ENCODE results near the gene GOSR2.

DNA sequence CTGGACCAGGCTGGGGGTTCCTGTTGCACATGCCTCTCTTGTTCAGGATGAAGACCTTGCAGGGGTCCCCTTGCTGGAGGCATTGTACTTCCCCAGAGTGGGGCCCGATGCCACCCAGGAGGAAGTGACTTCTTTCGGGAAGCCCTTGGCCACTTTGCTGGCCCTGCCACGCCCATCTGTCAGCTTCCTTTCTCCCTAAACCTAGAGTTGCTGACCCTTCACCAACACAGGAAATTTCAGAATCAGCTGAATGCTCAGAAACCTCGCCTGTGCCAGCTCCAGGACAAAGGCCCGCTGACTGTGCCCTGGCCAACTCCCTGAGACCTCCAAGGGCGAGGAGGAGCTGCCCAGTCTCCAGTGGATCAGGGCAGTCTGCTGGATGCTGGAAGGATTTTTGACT lies 44.9 kb upstream of the GOSR2 start:
- no peak for TF ChIP-seq FOSL2 (IDR thresholded peaks at IDR 0.05; ENCODE audit: borderline replicate concordance, low read depth)
- TF ChIP-seq, protein P1, sequence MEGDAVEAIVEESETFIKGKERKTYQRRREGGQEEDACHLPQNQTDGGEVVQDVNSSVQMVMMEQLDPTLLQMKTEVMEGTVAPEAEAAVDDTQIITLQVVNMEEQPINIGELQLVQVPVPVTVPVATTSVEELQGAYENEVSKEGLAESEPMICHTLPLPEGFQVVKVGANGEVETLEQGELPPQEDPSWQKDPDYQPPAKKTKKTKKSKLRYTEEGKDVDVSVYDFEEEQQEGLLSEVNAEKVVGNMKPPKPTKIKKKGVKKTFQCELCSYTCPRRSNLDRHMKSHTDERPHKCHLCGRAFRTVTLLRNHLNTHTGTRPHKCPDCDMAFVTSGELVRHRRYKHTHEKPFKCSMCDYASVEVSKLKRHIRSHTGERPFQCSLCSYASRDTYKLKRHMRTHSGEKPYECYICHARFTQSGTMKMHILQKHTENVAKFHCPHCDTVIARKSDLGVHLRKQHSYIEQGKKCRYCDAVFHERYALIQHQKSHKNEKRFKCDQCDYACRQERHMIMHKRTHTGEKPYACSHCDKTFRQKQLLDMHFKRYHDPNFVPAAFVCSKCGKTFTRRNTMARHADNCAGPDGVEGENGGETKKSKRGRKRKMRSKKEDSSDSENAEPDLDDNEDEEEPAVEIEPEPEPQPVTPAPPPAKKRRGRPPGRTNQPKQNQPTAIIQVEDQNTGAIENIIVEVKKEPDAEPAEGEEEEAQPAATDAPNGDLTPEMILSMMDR (IDR thresholded peaks at IDR 0.05) = no peak
- TF ChIP-seq, protein P2, sequence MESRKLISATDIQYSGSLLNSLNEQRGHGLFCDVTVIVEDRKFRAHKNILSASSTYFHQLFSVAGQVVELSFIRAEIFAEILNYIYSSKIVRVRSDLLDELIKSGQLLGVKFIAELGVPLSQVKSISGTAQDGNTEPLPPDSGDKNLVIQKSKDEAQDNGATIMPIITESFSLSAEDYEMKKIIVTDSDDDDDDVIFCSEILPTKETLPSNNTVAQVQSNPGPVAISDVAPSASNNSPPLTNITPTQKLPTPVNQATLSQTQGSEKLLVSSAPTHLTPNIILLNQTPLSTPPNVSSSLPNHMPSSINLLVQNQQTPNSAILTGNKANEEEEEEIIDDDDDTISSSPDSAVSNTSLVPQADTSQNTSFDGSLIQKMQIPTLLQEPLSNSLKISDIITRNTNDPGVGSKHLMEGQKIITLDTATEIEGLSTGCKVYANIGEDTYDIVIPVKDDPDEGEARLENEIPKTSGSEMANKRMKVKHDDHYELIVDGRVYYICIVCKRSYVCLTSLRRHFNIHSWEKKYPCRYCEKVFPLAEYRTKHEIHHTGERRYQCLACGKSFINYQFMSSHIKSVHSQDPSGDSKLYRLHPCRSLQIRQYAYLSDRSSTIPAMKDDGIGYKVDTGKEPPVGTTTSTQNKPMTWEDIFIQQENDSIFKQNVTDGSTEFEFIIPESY (IDR thresholded peaks at IDR 0.05; ENCODE audit: borderline replicate concordance, low read depth) = no peak
- no peak for TF ChIP-seq EP300 (IDR thresholded peaks at IDR 0.05; ENCODE audit: borderline replicate concordance in 1 of 2, low read depth in 1 of 2, low read length in 1 of 2)
- no peak for TF ChIP-seq RCOR1 (IDR thresholded peaks at IDR 0.05; ENCODE audit: low read length)
- TF ChIP-seq CHD2 (IDR thresholded peaks at IDR 0.05; ENCODE audit: low read length, partially characterized antibody) = no peak
- no peak for TF ChIP-seq EZH2phosphoT487 (IDR thresholded peaks at IDR 0.05; ENCODE audit: borderline replicate concordance, low read depth)
- no peak for TF ChIP-seq RXRA (IDR thresholded peaks at IDR 0.05; ENCODE audit: borderline replicate concordance, low read depth)
- TF ChIP-seq, protein P3, sequence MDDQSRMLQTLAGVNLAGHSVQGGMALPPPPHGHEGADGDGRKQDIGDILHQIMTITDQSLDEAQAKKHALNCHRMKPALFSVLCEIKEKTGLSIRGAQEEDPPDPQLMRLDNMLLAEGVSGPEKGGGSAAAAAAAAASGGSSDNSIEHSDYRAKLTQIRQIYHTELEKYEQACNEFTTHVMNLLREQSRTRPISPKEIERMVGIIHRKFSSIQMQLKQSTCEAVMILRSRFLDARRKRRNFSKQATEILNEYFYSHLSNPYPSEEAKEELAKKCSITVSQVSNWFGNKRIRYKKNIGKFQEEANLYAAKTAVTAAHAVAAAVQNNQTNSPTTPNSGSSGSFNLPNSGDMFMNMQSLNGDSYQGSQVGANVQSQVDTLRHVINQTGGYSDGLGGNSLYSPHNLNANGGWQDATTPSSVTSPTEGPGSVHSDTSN (IDR thresholded peaks at IDR 0.05) = no peak
- TF ChIP-seq, protein P4, sequence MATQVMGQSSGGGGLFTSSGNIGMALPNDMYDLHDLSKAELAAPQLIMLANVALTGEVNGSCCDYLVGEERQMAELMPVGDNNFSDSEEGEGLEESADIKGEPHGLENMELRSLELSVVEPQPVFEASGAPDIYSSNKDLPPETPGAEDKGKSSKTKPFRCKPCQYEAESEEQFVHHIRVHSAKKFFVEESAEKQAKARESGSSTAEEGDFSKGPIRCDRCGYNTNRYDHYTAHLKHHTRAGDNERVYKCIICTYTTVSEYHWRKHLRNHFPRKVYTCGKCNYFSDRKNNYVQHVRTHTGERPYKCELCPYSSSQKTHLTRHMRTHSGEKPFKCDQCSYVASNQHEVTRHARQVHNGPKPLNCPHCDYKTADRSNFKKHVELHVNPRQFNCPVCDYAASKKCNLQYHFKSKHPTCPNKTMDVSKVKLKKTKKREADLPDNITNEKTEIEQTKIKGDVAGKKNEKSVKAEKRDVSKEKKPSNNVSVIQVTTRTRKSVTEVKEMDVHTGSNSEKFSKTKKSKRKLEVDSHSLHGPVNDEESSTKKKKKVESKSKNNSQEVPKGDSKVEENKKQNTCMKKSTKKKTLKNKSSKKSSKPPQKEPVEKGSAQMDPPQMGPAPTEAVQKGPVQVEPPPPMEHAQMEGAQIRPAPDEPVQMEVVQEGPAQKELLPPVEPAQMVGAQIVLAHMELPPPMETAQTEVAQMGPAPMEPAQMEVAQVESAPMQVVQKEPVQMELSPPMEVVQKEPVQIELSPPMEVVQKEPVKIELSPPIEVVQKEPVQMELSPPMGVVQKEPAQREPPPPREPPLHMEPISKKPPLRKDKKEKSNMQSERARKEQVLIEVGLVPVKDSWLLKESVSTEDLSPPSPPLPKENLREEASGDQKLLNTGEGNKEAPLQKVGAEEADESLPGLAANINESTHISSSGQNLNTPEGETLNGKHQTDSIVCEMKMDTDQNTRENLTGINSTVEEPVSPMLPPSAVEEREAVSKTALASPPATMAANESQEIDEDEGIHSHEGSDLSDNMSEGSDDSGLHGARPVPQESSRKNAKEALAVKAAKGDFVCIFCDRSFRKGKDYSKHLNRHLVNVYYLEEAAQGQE (IDR thresholded peaks at IDR 0.05; ENCODE audit: low read depth, low read length) = no peak
- TF ChIP-seq TAF1 (IDR thresholded peaks at IDR 0.05; ENCODE audit: borderline replicate concordance, low read depth, low read length) = no peak
- TF ChIP-seq POLR2AphosphoS5 (IDR thresholded peaks at IDR 0.05; ENCODE audit: low read depth, low read length) = no peak
- no peak for TF ChIP-seq ELF1 (IDR thresholded peaks at IDR 0.05)
- TF ChIP-seq SMC3 (IDR thresholded peaks at IDR 0.05; ENCODE audit: low read depth, low read length) = no peak
